NCI-H146 treated with DMSO at 0.1 percent for 48 hours (cell line): ENCODE measurements around the gene NUP214.
"Not testable (repeated sequence)": the region's sequence is repeated elsewhere in the genome, so short reads cannot be mapped to it uniquely, and the experiment has no call there.

Source experiments
- DNase-seq: peaks from one replicate; lab custom pipeline; 2025; ENCODE audit not compliant: unreplicated experiment; lab: John Stamatoyannopoulos, UW

NUP214 gene

GRCh38 chr9:131096269-131097125, 28.9 kb upstream of the NUP214 start, which contains the start of gene AIF1L:
TSS of gene AIF1L (plus strand) at chr9:131096531. CDS start at chr9:131096630, 99 bp downstream.
- DNase-seq, result peak; percentile 33

GRCh38 chr9:131097126-131097947, 28.0 kb upstream of the NUP214 start:
- DNase-seq, result no peak

- no peak for DNase-seq
Measured at GRCh38 chr9:131097948-131098278, 27.5 kb upstream of the NUP214 start.

- DNase-seq, result no peak
Measured at GRCh38 chr9:131098391-131099101, 26.8 kb upstream of the NUP214 start.

GRCh38 chr9:131099102-131099606, 26.2 kb upstream of the NUP214 start:
- DNase-seq, result no peak

GRCh38 chr9:131099845-131100244, 25.5 kb upstream of the NUP214 start:
- DNase-seq, result not testable (repeated sequence)

GRCh38 chr9:131100445-131100844, 24.9 kb upstream of the NUP214 start:
- DNase-seq, result no peak

GRCh38 chr9:131101207-131101964, 24.0 kb upstream of the NUP214 start:
- DNase-seq, result no peak

GRCh38 chr9:131103024-131103423, 22.4 kb upstream of the NUP214 start:
- no peak for DNase-seq

GRCh38 chr9:131103535-131103934, 21.9 kb upstream of the NUP214 start:
- no peak for DNase-seq

- DNase-seq, result no peak
Measured at GRCh38 chr9:131104016-131104740, 21.2 kb upstream of the NUP214 start.

GRCh38 chr9:131105952-131106351, 19.4 kb upstream of the NUP214 start:
- DNase-seq, result no peak

- DNase-seq, result no peak
Measured at GRCh38 chr9:131107760-131108159, 17.6 kb upstream of the NUP214 start.

GRCh38 chr9:131111186-131111853, 14.1 kb upstream of the NUP214 start:
- no peak for DNase-seq

- no peak for DNase-seq
Measured at GRCh38 chr9:131111854-131112311, 13.5 kb upstream of the NUP214 start.

- DNase-seq, result no peak
Measured at GRCh38 chr9:131112374-131113154, 12.8 kb upstream of the NUP214 start.

- no peak for DNase-seq
Measured at GRCh38 chr9:131113655-131114054, 11.7 kb upstream of the NUP214 start.

- no peak for DNase-seq
Measured at GRCh38 chr9:131114084-131114535, 11.3 kb upstream of the NUP214 start.
